Measurements from ENCODE around the gene HNRNPDL.

HNRNPDL gene

DNA sequence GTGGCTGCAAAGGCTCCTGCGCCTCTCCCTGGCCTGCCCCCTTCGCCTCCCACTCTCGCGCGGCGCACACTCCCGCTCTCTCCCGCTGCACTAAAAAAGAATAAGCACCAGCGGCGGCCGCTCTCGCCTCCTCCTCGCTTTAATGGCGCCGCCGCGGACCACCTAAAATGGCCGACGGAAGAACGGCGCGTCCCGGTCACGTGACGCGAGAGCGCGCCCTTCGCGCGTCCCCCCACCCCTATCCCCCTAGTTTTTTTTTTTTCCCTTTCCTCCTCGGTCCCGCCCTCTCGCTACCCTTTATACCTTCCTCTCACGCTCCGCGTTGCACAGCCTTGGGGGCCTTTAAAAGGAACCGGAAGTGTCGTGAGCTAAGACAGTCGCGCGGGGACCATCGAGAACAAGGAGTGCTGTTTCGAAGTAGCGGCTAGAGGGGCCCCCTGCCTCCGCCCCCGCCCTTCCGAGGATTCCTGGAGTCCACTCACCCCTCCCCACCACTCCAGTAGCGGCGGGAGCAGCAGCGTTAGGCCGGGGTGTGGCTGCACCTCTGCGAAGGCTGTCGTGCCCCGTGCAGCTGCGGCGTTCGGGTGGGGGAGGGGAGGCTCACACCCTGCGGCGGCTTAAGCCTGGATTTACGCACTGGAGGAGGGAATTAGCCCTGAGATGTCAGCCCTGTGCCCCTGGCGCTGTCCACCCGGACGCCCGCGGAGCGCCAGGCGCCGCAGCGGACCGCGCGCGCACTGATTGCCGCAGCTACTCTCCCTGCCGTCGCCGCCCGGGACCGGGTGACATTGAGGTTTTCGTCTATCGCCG, 56.2 kb downstream of the HNRNPDL start, which contains the start of gene HNRNPD (continued):
- TF ChIP-seq ZNF843 (tag by site-specific recombination; IDR thresholded peaks at IDR 0.05) (peak; percentile 82), BCL11A (tag by site-specific recombination; IDR thresholded peaks at IDR 0.05; ENCODE audit: low read depth) (0 out of 2 replicates have a peak, but pooled peaks have one; percentile 70), ZNF555 (tag by site-specific recombination; conservative IDR thresholded peaks at IDR 0.05) (no peak), ZNF701 (tag by site-specific recombination; IDR thresholded peaks at IDR 0.05) (no peak), ZNF530 (tag by site-specific recombination; IDR thresholded peaks at IDR 0.05; ENCODE audit: low read depth) (no peak), IKZF3 (tag by site-specific recombination; IDR thresholded peaks at IDR 0.05) (peak; percentile 92), ZNF221 (tag by site-specific recombination; IDR thresholded peaks at IDR 0.05; ENCODE audit: borderline replicate concordance) (no peak), ZNF2 (tag by site-specific recombination; IDR thresholded peaks at IDR 0.05) (peak; percentile 64), ZNF121 (tag by site-specific recombination; IDR thresholded peaks at IDR 0.05) (peak; percentile 69; the same call in 1 of the 2 replicates), GLIS2 (tag by site-specific recombination; IDR thresholded peaks at IDR 0.05) (peak; percentile 96), ZBTB1 (tag by site-specific recombination; IDR thresholded peaks at IDR 0.05) (0 out of 2 replicates have a peak, but pooled peaks have one; percentile 68), FEZF1 (tag by site-specific recombination; IDR thresholded peaks at IDR 0.05) (no peak), ZNF292 (tag by site-specific recombination; IDR thresholded peaks at IDR 0.05; ENCODE audit: borderline replicate concordance, low read depth) (no peak), KLF9 (tag by site-specific recombination; IDR thresholded peaks at IDR 0.05; ENCODE audit: low read depth) (peak; percentile 80), HOXA7 (CRISPR knock-in tag; IDR thresholded peaks at IDR 0.05; ENCODE audit: borderline replicate concordance) (no peak), ZNF707 (tag by site-specific recombination; IDR thresholded peaks at IDR 0.05) (no peak)
- TF ChIP-seq, protein P1, sequence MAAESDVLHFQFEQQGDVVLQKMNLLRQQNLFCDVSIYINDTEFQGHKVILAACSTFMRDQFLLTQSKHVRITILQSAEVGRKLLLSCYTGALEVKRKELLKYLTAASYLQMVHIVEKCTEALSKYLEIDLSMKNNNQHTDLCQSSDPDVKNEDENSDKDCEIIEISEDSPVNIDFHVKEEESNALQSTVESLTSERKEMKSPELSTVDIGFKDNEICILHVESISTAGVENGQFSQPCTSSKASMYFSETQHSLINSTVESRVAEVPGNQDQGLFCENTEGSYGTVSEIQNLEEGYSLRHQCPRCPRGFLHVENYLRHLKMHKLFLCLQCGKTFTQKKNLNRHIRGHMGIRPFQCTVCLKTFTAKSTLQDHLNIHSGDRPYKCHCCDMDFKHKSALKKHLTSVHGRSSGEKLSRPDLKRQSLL (tag by site-specific recombination; IDR thresholded peaks at IDR 0.05), result 0 out of 2 replicates have a peak, but pooled peaks have one; percentile 7
- TF ChIP-seq, protein P2, sequence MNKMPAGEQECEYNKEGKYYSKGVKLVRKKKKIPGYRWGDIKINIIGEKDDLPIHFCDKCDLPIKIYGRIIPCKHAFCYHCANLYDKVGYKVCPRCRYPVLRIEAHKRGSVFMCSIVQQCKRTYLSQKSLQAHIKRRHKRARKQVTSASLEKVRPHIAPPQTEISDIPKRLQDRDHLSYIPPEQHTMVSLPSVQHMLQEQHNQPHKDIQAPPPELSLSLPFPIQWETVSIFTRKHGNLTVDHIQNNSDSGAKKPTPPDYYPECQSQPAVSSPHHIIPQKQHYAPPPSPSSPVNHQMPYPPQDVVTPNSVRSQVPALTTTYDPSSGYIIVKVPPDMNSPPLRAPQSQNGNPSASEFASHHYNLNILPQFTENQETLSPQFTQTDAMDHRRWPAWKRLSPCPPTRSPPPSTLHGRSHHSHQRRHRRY (tag by site-specific recombination; IDR thresholded peaks at IDR 0.05), result no peak
- TF ChIP-seq, protein P3, sequence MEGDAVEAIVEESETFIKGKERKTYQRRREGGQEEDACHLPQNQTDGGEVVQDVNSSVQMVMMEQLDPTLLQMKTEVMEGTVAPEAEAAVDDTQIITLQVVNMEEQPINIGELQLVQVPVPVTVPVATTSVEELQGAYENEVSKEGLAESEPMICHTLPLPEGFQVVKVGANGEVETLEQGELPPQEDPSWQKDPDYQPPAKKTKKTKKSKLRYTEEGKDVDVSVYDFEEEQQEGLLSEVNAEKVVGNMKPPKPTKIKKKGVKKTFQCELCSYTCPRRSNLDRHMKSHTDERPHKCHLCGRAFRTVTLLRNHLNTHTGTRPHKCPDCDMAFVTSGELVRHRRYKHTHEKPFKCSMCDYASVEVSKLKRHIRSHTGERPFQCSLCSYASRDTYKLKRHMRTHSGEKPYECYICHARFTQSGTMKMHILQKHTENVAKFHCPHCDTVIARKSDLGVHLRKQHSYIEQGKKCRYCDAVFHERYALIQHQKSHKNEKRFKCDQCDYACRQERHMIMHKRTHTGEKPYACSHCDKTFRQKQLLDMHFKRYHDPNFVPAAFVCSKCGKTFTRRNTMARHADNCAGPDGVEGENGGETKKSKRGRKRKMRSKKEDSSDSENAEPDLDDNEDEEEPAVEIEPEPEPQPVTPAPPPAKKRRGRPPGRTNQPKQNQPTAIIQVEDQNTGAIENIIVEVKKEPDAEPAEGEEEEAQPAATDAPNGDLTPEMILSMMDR (tag by site-specific recombination; IDR thresholded peaks at IDR 0.05), result peak; percentile 35; the same call in 1 of the 2 replicates
- TF ChIP-seq, protein P4, sequence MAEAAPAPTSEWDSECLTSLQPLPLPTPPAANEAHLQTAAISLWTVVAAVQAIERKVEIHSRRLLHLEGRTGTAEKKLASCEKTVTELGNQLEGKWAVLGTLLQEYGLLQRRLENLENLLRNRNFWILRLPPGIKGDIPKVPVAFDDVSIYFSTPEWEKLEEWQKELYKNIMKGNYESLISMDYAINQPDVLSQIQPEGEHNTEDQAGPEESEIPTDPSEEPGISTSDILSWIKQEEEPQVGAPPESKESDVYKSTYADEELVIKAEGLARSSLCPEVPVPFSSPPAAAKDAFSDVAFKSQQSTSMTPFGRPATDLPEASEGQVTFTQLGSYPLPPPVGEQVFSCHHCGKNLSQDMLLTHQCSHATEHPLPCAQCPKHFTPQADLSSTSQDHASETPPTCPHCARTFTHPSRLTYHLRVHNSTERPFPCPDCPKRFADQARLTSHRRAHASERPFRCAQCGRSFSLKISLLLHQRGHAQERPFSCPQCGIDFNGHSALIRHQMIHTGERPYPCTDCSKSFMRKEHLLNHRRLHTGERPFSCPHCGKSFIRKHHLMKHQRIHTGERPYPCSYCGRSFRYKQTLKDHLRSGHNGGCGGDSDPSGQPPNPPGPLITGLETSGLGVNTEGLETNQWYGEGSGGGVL (tag by site-specific recombination; IDR thresholded peaks at IDR 0.05), result peak; percentile 83
- TF ChIP-seq, protein P5, sequence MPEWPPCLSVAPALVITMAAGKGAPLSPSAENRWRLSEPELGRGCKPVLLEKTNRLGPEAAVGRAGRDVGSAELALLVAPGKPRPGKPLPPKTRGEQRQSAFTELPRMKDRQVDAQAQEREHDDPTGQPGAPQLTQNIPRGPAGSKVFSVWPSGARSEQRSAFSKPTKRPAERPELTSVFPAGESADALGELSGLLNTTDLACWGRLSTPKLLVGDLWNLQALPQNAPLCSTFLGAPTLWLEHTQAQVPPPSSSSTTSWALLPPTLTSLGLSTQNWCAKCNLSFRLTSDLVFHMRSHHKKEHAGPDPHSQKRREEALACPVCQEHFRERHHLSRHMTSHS (tag by site-specific recombination; IDR thresholded peaks at IDR 0.05), result 0 out of 2 replicates have a peak, but pooled peaks have one; percentile 6
- TF ChIP-seq, protein P6, sequence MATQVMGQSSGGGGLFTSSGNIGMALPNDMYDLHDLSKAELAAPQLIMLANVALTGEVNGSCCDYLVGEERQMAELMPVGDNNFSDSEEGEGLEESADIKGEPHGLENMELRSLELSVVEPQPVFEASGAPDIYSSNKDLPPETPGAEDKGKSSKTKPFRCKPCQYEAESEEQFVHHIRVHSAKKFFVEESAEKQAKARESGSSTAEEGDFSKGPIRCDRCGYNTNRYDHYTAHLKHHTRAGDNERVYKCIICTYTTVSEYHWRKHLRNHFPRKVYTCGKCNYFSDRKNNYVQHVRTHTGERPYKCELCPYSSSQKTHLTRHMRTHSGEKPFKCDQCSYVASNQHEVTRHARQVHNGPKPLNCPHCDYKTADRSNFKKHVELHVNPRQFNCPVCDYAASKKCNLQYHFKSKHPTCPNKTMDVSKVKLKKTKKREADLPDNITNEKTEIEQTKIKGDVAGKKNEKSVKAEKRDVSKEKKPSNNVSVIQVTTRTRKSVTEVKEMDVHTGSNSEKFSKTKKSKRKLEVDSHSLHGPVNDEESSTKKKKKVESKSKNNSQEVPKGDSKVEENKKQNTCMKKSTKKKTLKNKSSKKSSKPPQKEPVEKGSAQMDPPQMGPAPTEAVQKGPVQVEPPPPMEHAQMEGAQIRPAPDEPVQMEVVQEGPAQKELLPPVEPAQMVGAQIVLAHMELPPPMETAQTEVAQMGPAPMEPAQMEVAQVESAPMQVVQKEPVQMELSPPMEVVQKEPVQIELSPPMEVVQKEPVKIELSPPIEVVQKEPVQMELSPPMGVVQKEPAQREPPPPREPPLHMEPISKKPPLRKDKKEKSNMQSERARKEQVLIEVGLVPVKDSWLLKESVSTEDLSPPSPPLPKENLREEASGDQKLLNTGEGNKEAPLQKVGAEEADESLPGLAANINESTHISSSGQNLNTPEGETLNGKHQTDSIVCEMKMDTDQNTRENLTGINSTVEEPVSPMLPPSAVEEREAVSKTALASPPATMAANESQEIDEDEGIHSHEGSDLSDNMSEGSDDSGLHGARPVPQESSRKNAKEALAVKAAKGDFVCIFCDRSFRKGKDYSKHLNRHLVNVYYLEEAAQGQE (tag by site-specific recombination; IDR thresholded peaks at IDR 0.05), result peak; percentile 96
- TF ChIP-seq, protein P7, sequence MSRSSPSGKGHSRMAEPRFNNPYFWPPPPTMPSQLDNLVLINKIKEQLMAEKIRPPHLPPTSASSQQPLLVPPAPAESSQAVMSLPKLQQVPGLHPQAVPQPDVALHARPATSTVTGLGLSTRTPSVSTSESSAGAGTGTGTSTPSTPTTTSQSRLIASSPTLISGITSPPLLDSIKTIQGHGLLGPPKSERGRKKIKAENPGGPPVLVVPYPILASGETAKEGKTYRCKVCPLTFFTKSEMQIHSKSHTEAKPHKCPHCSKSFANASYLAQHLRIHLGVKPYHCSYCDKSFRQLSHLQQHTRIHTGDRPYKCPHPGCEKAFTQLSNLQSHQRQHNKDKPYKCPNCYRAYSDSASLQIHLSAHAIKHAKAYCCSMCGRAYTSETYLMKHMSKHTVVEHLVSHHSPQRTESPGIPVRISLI (tag by site-specific recombination; IDR thresholded peaks at IDR 0.05), result peak; percentile 87

Data from HEK293 (cell line).